Measurements from ENCODE around the gene KIAA1755.
"Not testable (repeated sequence)": the region's sequence is repeated elsewhere in the genome, so short reads cannot be mapped to it uniquely, and the experiment has no call there.

The KIAA1755 gene

DNA sequence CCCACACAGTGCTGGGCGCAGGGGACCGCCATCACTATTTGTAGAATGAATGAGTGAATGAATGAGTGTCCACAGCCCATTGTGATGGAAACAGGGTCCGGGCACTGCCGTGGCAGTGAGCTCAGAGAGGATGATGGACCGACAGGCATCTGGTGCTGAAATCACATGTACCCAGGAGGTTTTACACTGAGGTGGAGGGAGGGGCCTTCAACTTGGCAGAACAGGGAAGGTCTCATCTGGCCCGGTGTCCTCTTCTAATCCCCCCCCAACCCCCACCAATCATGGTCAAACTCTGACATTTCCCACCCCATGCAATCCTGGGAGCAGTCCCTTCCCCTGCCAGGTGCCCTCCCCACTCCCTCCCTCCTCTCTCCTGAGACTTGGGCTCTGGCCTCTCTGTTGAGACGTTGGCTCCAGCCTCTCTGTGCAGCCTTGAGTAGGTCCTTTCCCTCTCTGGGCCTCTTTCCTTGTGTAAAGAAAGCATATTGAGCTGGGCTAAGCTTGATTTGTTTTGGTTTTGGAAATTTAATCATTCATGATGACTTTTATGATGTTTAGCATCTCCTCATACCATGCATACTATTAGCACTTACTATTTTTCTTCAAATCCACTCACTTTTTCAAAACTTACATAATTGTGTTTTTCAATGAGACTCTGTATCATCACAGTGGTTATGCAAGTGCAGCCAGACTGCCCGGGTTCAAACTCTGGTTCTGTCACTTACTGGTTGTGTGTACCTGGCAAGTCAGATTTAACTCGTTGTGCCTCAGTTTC lies 10.8 kb downstream of the KIAA1755 start:
- Histone ChIP-seq H3K4me1 (ENCODE audit: control insufficient read depth in 1 of 2, insufficient read depth in 1 of 2, low read depth in 1 of 2, low read length in 1 of 2) (peaks cover 55 to 59% of the 10 kb centered on the region in 2 experiments), H3K27me3 (no peaks in the 10 kb centered on the region), H3K4me3 (ENCODE audit: low read depth in 1 of 2, low read length in 1 of 2) (no peak overlapping the region), H3K27ac (peak overlapping the region; percentile 46), H3K36me3 (no peaks in the 10 kb centered on the region), H3K9me3 (no peaks in the 10 kb centered on the region)
- TF ChIP-seq, protein P1, sequence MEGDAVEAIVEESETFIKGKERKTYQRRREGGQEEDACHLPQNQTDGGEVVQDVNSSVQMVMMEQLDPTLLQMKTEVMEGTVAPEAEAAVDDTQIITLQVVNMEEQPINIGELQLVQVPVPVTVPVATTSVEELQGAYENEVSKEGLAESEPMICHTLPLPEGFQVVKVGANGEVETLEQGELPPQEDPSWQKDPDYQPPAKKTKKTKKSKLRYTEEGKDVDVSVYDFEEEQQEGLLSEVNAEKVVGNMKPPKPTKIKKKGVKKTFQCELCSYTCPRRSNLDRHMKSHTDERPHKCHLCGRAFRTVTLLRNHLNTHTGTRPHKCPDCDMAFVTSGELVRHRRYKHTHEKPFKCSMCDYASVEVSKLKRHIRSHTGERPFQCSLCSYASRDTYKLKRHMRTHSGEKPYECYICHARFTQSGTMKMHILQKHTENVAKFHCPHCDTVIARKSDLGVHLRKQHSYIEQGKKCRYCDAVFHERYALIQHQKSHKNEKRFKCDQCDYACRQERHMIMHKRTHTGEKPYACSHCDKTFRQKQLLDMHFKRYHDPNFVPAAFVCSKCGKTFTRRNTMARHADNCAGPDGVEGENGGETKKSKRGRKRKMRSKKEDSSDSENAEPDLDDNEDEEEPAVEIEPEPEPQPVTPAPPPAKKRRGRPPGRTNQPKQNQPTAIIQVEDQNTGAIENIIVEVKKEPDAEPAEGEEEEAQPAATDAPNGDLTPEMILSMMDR (IDR thresholded peaks at IDR 0.05) = no peak

DNA sequence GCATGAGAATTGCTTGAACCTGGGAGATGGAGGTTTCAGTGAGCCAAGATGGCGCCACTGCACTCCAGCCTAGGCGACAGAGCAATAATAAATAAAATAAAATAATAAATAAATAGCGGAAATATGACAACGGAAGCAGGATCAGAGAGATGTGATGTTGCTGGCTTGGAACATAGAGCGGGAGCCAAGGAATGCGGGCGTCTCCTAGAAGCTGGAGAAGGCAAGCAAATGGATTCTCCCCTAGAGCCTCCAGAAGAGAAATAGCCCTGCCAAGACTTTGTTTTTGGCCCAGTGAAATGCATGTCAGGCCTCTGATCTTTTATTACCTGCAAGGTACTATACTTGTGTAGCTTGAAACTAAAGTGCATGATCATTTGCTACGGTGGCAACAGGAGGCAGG lies 12.4 kb downstream of the KIAA1755 start:
- no peaks in the 10 kb centered on the region for H3K36me3 ChIP-seq

DNA sequence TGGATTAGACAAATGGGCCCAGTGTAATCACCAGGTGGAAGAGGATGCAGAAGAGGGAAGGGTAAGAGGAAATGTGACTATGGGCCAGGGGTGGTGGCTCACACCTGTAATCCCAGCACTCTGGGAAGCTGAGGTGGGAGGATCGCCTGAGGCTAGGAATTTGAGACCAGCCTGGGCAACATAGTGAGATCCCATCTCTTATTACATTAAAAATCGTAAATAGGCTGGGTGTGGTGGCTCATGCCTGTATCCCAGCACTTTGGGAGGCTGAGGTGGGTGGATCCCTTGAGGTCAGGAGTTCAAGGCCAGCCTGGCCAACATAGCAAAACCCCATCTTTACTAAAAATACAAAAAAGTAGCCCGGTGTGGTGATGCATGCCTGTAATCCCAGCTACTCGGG lies 12.8 kb downstream of the KIAA1755 start:
- H3K4me1 ChIP-seq (ENCODE audit: control insufficient read depth in 1 of 2, insufficient read depth in 1 of 2, low read depth in 1 of 2, low read length in 1 of 2) = peaks cover 68 to 73% of the 10 kb centered on the region in 2 experiments
- H3K27ac ChIP-seq = not testable (repeated sequence)

More for the DNA sequence above, 12.4 kb downstream of the KIAA1755 start:
- Histone ChIP-seq H3K9me3 (no peaks in the 10 kb centered on the region), H3K4me3 (ENCODE audit: low read depth in 1 of 2, low read length in 1 of 2) (no peak overlapping the region), H3K27ac (no peak overlapping the region), H3K27me3 (no peaks in the 10 kb centered on the region), H3K4me1 (ENCODE audit: control insufficient read depth in 1 of 2, insufficient read depth in 1 of 2, low read depth in 1 of 2, low read length in 1 of 2) (peaks cover 70 to 75% of the 10 kb centered on the region in 2 experiments)
- TF ChIP-seq, protein P1 (IDR thresholded peaks at IDR 0.05) = no peak

DNA sequence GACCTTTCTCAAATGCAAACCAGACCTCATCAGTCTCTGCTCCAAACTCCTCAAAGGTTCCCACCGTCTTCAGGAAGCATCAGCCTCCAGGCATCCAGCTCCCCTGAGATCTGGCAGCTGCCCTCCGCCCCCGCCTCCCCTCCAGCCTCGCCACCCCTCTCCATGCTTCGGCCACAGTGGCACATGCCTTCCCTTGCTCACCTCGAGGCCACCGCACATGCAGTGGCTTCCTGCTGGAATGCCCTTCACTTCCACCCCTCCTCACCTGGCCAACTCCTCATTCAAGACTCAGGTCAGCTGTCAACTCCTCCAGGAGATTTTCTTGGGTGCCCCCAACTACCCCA lies 13.4 kb downstream of the KIAA1755 start:
- H3K27ac ChIP-seq = no peak overlapping the region
- H3K4me1 ChIP-seq (ENCODE audit: control insufficient read depth in 1 of 2, insufficient read depth in 1 of 2, low read depth in 1 of 2, low read length in 1 of 2) = peaks cover 62 to 67% of the 10 kb centered on the region in 2 experiments
- no peaks in the 10 kb centered on the region for H3K27me3 ChIP-seq
- no peaks in the 10 kb centered on the region for H3K36me3 ChIP-seq
- TF ChIP-seq, protein P1 (IDR thresholded peaks at IDR 0.05) = no peak
- H3K9me3 ChIP-seq = peaks cover 4% of the 10 kb centered on the region
- H3K4me3 ChIP-seq (ENCODE audit: low read depth in 1 of 2, low read length in 1 of 2) = no peak overlapping the region

More for the DNA sequence above, 12.8 kb downstream of the KIAA1755 start:
- not testable (repeated sequence) for H3K36me3 ChIP-seq; H3K4me3 ChIP-seq (ENCODE audit: low read depth in 1 of 2, low read length in 1 of 2); H3K27me3 ChIP-seq; H3K9me3 ChIP-seq

DNA sequence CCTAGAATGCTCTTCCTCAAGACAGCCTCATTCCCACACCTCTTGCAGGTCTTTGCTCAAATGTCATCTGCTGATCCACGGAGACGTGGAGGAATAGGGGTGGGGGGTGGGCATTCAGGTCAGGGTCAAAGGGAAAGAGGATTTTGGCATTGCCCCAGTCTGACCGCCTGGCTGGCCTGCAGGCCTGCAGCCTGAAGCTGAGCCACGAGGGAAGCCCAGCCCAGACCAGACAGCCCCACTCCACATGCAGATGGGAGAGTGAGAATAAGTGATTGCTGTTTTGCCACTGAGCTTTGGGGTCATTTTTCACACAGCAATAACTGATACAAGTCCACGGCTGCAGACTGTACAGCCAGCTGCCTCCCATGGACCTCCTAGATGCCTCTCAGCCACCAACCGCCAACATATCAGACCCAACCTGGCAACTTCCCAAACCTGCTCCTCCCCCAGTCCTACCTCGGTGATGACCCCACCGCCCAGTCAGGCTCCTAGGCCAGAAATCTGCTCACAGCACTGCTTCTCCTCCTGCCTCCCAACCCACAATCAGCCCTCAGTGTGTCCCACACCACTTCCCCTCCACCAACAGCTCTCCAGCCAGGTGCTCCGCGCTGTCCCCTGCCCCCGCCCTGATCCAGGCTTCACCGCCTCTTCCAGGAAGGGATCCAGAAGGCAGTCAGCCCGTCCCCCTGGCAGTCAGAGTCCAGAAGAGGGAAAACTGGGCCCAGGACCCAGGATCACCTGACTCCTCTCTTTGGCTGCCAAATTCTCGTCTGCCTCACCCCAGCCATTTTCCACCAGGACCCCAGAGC lies 14.0 kb downstream of the KIAA1755 start:
- Histone ChIP-seq H3K4me1 (ENCODE audit: control insufficient read depth in 1 of 2, insufficient read depth in 1 of 2, low read depth in 1 of 2, low read length in 1 of 2) (peaks cover 56 to 61% of the 10 kb centered on the region in 2 experiments), H3K27me3 (no peaks in the 10 kb centered on the region), H3K36me3 (no peaks in the 10 kb centered on the region), H3K4me3 (ENCODE audit: low read depth in 1 of 2, low read length in 1 of 2) (no peak overlapping the region), H3K27ac (no peak overlapping the region), H3K9me3 (peaks cover 10% of the 10 kb centered on the region)
- TF ChIP-seq, protein P1 (IDR thresholded peaks at IDR 0.05) = no peak

DNA sequence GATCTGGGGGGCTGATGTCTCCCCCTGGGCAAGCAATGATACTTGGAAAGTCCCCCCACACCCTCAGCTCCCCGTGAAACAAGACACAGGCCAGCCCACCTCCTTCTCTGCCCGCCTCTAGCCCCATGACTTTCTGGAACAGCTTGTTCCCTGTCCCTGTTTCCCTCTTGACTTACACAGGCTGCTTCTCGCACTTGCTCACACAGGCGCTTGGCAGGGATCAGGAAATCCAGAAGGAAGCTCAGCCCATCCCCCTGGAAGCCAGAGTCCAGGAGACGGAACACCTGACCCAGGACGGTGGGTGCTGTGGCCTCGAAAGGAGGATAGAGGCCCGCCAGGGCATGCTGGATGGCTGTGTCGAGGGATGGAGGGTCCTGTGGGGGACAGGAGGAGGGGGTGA lies 14.8 kb downstream of the KIAA1755 start:
- Histone ChIP-seq H3K9me3 (peaks cover 12% of the 10 kb centered on the region), H3K27ac (peak overlapping the region; percentile 81), H3K27me3 (no peaks in the 10 kb centered on the region), H3K4me3 (ENCODE audit: low read depth in 1 of 2, low read length in 1 of 2) (no peak overlapping the region), H3K36me3 (no peaks in the 10 kb centered on the region), H3K4me1 (ENCODE audit: control insufficient read depth in 1 of 2, insufficient read depth in 1 of 2, low read depth in 1 of 2, low read length in 1 of 2) (peaks cover 48 to 53% of the 10 kb centered on the region in 2 experiments)
- TF ChIP-seq, protein P1 (IDR thresholded peaks at IDR 0.05) = no peak
